Keratinocyte (primary cell): Measurements from ENCODE around the gene RND3. TPM values are rescaled to one million over a fixed set of nuclear protein-coding genes. Genes with fewer than 3 reads are reported as not detected.

Experiments used
- DNase-seq: peaks from one replicate; pipeline ENCODE4 v3.0.0-alpha.2; 2011; ENCODE audit warnings: low read depth, missing footprints, low spot score
- FAIRE-seq: peaks from 2 replicates; lab custom pipeline; 2011; peaks lifted over from hg19 to GRCh38; lab: Jason Lieb, UNC
- H2AFZ ChIP-seq: 2 replicates; pipeline ENCODE4 v1.6.0; 2012; ENCODE audit warnings: low read length, control low read depth, inconsistent platforms; ENCODE audit not compliant: control insufficient read depth
- H3K27ac ChIP-seq: 2 replicates; pipeline ENCODE4 v1.5.1; 2011; ENCODE audit warnings: low read length; ENCODE audit not compliant: control insufficient read depth, insufficient read depth
- H3K27me3 ChIP-seq: 3 replicates; pipeline ENCODE4 v1.6.0; 2011; ENCODE audit warnings: low read length; ENCODE audit not compliant: control insufficient read depth, insufficient read depth; ENCODE audit errors: extremely low read depth
- H3K36me3 ChIP-seq, 2 experiments: 2 replicates in 1 of 2; 3 replicates in 1 of 2; pipeline ENCODE4 v1.5.1; 2011; ENCODE audit warnings: low read length in 2 of 2, mild to moderate bottlenecking in 1 of 2; ENCODE audit not compliant: control insufficient read depth in 2 of 2, insufficient read depth in 2 of 2; ENCODE audit errors: extremely low read depth in 1 of 2
- H3K4me1 ChIP-seq: 3 replicates; pipeline ENCODE4 v1.5.1; 2011; ENCODE audit warnings: low read length; ENCODE audit not compliant: control insufficient read depth, insufficient read depth; ENCODE audit errors: extremely low read depth
- H3K4me2 ChIP-seq: 3 replicates; pipeline ENCODE4 v1.6.0; 2011; ENCODE audit warnings: low read depth, low read length; ENCODE audit not compliant: control insufficient read depth, insufficient read depth; ENCODE audit errors: extremely low read depth
- H3K4me3 ChIP-seq, 3 experiments: fragments of 200-600 bp in 1 of 3; sonication (generic) in 1 of 3; 2 replicates in 2 of 3; 3 replicates in 1 of 3; pipeline ENCODE4 v1.5.1; 2011 to 2016; ENCODE audit warnings: low read length in 3 of 3, mild to moderate bottlenecking in 3 of 3, control low read depth in 2 of 3, inconsistent platforms in 1 of 3, low read depth in 1 of 3, mixed read lengths in 1 of 3, mixed run types in 1 of 3, moderate library complexity in 1 of 3; ENCODE audit not compliant: control insufficient read depth in 2 of 3, insufficient read depth in 2 of 3; ENCODE audit errors: extremely low read depth in 1 of 3
- H3K79me2 ChIP-seq: 2 replicates; pipeline ENCODE4 v1.6.0; 2012; ENCODE audit warnings: low read length; ENCODE audit not compliant: control insufficient read depth, insufficient read depth
- H3K9ac ChIP-seq: 3 replicates; pipeline ENCODE4 v1.6.0; 2011; ENCODE audit warnings: low read length; ENCODE audit not compliant: control insufficient read depth, insufficient read depth; ENCODE audit errors: extremely low read depth
- H3K9me1 ChIP-seq: 3 replicates; pipeline ENCODE4 v1.6.0; 2011; ENCODE audit warnings: low read length; ENCODE audit not compliant: control insufficient read depth, insufficient read depth; ENCODE audit errors: extremely low read depth
- H3K9me3 ChIP-seq: 2 replicates; pipeline ENCODE4 v1.5.1; 2012; ENCODE audit warnings: low read depth, low read length; ENCODE audit not compliant: control insufficient read depth
- H4K20me1 ChIP-seq: 3 replicates; pipeline ENCODE4 v1.6.0; 2011; ENCODE audit warnings: low read length; ENCODE audit not compliant: control insufficient read depth, insufficient read depth; ENCODE audit errors: extremely low read depth
- CTCF ChIP-seq, 3 experiments: IDR thresholded peaks in 1 of 3; conservative IDR thresholded peaks in 1 of 3; optimal IDR thresholded peaks in 1 of 3; 2 replicates in 2 of 3; 3 replicates in 1 of 3; pipeline versions ENCODE3 to v1.5.1; 2011; ENCODE audit warnings: low read length in 3 of 3, mild to moderate bottlenecking in 3 of 3, moderate library complexity in 2 of 3, control low read depth in 1 of 3, inconsistent platforms in 1 of 3; ENCODE audit not compliant: insufficient read depth in 2 of 3; ENCODE audit errors: extremely low read depth in 1 of 3
- EZH2 ChIP-seq: IDR thresholded peaks from one replicate; pipeline ENCODE4 v1.6.1; 2012; ENCODE audit warnings: inconsistent platforms, mild to moderate bottlenecking, low read length, moderate library complexity
- dilution Hi-C: fragments of 300-500 bp; cut with MboI; formaldehyde crosslinking; loops from one replicate; pipeline ENCODE4 v1.7.0; 2020; ENCODE audit warnings: low sequenced_read_pairs; ENCODE audit not compliant: extremely low pct_ligation_motif_present
- polyA plus RNA-seq, 5 experiments: library from polyadenylated mRNA; depleted of rRNA in 3 of 5; stranded (reverse) in 3 of 5; stranded (forward) in 1 of 5; unstranded in 1 of 5; fragments of >200 nt; gene quantifications; 1 replicate in 1 of 5; 2 replicates in 3 of 5; 3 replicates in 1 of 5; pipeline versions ENCODE4 v1.2.1 to v1.2.3, GENCODE V29; 2011 to 2012; ENCODE audit warnings: missing spikeins in 2 of 5, low read depth in 1 of 5, low replicate concordance in 1 of 5

RND3 gene
- polyA plus RNA-seq, 1 donor (not counting 4 experiments of a cell fraction or from before 2014, with no cell fraction given) = 202 TPM

GRCh38 chr2:150475479-150476250 lies 11.8 kb downstream of the RND3 start:
- Histone ChIP-seq H3K27me3 (no peaks in the 10 kb centered on the region), H3K36me3 (peaks cover 26 to 56% of the 10 kb centered on the region in 2 experiments), H3K79me2 (peaks cover 74% of the 10 kb centered on the region), H3K4me1 (peaks cover 87% of the 10 kb centered on the region), H3K27ac (peak overlapping the region; percentile 99), H3K9ac (peak overlapping the region; percentile 84), H2AFZ (no peak overlapping the region), H3K4me2 (peak overlapping the region; percentile 91), H4K20me1 (peaks cover 13% of the 10 kb centered on the region), H3K4me3 (no peak overlapping the region), H3K9me3 (no peaks in the 10 kb centered on the region), H3K9me1 (no peaks in the 10 kb centered on the region)
- dilution Hi-C loops = no loop called here
- peak; percentile 13 for DNase-seq
- TF ChIP-seq CTCF (optimal IDR thresholded peaks at IDR 0.05 in 1 of 3, IDR thresholded peaks at IDR 0.05 in 1 of 3, conservative IDR thresholded peaks at IDR 0.05 in 1 of 3; ENCODE audit: extremely low read depth in 1 of 3, insufficient read depth in 2 of 3, low read length in 3 of 3) = no peak
- TF ChIP-seq EZH2 = no peak
- FAIRE-seq = peak; percentile 5

- no peaks in the 10 kb centered on the region for H3K9me1 ChIP-seq
- H3K9ac ChIP-seq = no peak overlapping the region
- peaks cover 19% of the 10 kb centered on the region for H4K20me1 ChIP-seq
- peak overlapping the region; percentile 16 for H3K27ac ChIP-seq
- DNase-seq (no peak), FAIRE-seq (no peak)
- dilution Hi-C loops = no loop called here
- H3K4me1 ChIP-seq = peaks cover 83% of the 10 kb centered on the region
- H3K9me3 ChIP-seq = no peaks in the 10 kb centered on the region
- H3K36me3 ChIP-seq = peaks cover 30 to 68% of the 10 kb centered on the region in 2 experiments
- no peak overlapping the region for H3K4me3 ChIP-seq
- H3K4me2 ChIP-seq = peak overlapping the region; percentile 23
- no peak for TF ChIP-seq CTCF (optimal IDR thresholded peaks at IDR 0.05 in 1 of 3, IDR thresholded peaks at IDR 0.05 in 1 of 3, conservative IDR thresholded peaks at IDR 0.05 in 1 of 3; ENCODE audit: extremely low read depth in 1 of 3, insufficient read depth in 2 of 3, low read length in 3 of 3)
- TF ChIP-seq EZH2 = no peak
- H3K27me3 ChIP-seq = no peaks in the 10 kb centered on the region
- H3K79me2 ChIP-seq = peaks cover 80% of the 10 kb centered on the region
- H2AFZ ChIP-seq = no peak overlapping the region
Measured at GRCh38 chr2:150474326-150475074, 13.0 kb downstream of the RND3 start.
